HG02970 (cell line): Measurements from ENCODE around the gene CDSN.
"Not testable (repeated sequence)": the region's sequence is repeated elsewhere in the genome, so short reads cannot be mapped to it uniquely, and the experiment has no call there.

ENCODE experiments used
- ATAC-seq: cut with Tn5 transposase; IDR thresholded peaks from one replicate; pipeline ENCODE4 v1.9.1; 2021; ENCODE audit warnings: mild to moderate bottlenecking, moderate library complexity, moderate number of reproducible peaks; ENCODE audit not compliant: unreplicated experiment, low FRiP score

CDSN gene, protein sequence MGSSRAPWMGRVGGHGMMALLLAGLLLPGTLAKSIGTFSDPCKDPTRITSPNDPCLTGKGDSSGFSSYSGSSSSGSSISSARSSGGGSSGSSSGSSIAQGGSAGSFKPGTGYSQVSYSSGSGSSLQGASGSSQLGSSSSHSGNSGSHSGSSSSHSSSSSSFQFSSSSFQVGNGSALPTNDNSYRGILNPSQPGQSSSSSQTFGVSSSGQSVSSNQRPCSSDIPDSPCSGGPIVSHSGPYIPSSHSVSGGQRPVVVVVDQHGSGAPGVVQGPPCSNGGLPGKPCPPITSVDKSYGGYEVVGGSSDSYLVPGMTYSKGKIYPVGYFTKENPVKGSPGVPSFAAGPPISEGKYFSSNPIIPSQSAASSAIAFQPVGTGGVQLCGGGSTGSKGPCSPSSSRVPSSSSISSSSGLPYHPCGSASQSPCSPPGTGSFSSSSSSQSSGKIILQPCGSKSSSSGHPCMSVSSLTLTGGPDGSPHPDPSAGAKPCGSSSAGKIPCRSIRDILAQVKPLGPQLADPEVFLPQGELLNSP

GRCh38 chr6:31120151-31120915 is at the start of gene CDSN:
CDSN (minus strand) TSS chr6:31120446; CDS start chr6:31120419, 27 bp downstream.
- ATAC-seq: no peak

DNA sequence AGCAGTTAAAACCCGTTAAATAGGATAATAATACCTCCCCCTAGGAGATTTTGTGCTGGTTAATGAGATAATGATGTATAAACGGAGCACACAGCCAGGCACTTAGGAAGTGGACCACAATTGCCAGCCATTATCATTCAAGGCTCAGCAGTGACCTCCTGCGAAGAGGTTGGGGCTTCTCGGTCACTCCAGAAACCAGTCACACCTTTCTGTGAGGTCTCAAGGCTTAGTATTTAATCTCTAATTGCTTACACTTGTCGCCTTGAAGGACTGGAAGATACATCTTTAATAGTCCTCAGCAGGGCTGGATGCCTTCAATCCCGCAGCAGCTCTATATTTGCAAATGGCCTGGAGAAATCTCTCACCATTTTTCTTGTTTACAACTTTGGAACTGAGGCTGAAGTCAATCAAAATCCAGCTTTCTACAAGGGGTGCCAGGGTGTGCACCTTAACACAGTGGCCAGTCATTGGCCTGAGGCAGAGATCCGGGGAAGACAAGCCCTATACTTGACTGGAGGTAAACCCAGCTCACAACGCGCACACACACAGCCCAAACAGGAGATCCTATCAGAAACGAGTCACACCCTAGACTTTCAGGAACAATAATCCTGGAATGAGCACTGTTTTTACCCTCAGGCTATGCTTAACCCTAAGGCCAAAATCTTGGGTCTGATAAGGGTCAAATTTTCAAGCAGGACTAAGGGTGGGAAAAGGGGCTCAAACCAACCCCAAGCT is 49.0 kb upstream of the CDSN start:
- no peak for ATAC-seq

DNA sequence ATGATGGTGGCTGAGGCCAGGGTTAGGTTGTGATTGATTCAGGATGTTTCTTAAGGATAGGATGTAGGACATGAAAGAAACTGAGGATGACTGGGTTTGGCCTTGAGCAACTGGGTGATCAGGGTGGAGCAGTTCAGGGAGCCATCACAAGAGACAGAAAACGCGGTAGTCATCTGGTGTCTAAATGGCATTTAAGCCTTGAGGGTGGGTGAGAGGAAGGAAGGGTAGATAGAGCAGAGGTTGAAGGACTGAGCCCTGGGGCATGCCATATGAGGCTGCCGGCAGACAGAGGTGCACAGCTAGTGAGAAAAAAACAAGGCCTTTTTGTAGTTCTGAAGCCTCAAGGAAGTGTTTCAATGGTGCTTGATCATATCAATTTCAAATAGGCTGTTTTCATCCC is 48.4 kb upstream of the CDSN start:
- ATAC-seq: no peak

DNA sequence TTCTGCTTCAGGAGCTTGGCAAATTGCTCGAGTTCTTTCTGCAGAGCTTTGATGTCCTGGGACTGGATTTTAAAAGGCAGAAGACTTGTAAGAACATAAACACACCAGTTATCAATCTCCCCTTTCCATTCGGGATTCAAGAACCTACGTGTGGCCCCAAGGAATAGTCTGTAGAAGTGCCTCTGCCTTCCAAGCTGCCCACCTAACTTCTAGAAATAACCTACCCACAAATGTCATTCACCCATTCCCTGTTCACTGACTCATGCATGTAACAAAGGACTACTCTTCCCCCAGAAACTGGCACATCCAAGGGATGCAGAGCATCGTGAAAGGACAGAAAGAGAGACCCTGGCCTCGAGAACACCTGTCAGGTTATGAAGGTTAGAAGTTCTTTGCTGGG is 45.7 kb upstream of the CDSN start:
- no peak for ATAC-seq

- ATAC-seq: peak; percentile 69
These were observed 45.0 kb upstream of the CDSN start for GRCh38 chr6:31165064-31165832.

DNA sequence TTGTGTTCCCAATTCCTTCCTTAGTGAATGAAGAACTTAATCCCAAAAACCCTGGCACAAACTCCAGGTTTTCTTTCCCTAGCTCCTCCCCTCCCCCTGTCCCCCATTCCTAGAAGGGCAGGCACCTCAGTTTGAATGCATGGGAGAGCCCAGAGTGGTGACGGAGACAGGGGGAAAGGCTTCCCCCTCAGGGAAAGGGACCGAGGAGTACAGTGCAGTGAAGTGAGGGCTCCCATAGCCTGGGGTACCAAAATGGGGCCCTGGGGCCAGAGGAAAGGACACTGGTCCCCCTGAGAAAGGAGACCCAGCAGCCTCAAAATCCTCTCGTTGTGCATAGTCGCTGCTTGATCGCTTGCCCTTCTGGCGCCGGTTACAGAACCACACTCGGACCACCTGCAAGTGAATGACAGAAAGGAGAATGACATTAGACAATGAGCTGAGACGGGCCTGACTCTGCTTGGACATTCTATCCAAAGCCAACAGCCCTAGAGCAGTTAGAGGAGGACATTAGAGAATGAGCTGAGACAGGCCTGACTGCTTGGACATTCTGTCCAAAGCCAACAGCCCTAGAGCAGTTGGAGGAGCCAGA is 44.3 kb upstream of the CDSN start:
- ATAC-seq: not testable (repeated sequence)

GRCh38 chr6:31163922-31164321 is 43.7 kb upstream of the CDSN start:
- ATAC-seq: no peak

DNA sequence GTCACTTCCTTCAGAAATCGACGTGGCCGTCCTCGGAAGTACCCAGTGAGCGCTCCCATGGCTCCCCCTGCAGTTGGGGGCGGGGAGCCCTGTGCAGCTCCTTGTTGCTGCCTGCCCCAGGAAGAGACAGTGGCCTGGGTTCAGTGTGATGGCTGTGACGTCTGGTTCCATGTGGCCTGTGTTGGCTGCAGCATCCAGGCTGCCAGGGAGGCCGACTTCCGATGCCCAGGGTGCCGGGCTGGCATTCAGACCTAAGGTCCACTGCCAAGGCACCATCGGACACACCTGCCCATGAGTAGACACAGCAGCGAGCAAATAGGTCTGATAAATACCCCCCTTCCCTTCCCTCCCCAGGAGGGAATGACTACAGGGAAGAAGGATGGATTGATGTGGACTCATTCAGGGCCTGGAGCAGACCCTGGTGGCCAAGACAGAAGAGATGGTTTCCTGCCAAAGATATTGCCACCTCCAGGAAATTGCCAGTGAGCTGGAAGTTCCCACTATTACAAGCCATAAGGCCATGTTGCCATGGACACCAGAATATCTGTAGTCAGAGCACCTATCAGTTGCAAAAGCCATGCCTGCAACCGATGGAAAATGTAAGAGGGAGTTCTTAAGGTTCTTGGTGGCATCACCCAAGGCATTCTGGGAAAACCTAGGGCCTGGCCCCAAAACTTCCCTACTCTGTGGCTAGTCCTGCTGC is 42.4 kb upstream of the CDSN start:
- ATAC-seq: no peak

DNA sequence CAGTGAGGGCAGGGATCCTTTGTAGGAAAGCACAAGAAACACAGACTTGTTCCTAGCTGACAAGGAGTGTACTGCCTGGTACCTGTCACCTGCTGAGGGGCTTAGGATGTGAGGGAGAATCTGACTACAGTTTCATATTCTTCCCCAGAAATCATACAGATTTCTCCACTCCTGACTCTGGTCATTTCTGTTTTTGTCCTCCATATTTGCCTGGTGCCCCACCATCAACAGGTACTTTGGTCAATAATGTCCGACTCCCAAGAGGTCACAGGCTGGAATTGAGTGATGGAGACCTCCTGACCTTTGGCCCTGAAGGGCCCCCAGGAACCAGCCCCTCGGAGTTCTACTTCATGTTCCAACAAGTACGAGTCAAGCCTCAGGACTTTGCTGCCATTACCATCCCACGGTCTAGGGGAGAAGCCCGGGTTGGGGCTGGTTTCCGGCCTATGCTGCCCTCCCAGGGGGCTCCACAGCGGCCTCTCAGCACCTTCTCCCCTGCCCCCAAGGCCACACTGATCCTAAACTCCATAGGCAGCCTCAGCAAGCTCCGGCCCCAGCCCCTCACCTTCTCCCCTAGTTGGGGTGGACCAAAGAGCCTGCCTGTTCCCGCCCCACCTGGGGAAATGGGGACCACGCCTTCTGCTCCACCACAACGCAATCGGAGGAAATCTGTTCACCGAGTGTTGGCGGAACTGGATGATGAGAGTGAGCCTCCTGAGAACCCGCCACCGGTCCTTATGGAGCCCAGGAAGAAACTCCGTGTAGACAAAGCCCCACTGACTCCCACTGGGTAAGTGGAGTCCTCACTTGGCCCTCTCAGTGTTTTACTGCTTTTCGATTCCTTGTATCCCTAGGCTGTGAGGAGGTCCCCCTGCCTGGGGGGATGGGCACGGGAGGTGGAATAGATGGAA is 41.2 kb upstream of the CDSN start:
- no peak for ATAC-seq

DNA sequence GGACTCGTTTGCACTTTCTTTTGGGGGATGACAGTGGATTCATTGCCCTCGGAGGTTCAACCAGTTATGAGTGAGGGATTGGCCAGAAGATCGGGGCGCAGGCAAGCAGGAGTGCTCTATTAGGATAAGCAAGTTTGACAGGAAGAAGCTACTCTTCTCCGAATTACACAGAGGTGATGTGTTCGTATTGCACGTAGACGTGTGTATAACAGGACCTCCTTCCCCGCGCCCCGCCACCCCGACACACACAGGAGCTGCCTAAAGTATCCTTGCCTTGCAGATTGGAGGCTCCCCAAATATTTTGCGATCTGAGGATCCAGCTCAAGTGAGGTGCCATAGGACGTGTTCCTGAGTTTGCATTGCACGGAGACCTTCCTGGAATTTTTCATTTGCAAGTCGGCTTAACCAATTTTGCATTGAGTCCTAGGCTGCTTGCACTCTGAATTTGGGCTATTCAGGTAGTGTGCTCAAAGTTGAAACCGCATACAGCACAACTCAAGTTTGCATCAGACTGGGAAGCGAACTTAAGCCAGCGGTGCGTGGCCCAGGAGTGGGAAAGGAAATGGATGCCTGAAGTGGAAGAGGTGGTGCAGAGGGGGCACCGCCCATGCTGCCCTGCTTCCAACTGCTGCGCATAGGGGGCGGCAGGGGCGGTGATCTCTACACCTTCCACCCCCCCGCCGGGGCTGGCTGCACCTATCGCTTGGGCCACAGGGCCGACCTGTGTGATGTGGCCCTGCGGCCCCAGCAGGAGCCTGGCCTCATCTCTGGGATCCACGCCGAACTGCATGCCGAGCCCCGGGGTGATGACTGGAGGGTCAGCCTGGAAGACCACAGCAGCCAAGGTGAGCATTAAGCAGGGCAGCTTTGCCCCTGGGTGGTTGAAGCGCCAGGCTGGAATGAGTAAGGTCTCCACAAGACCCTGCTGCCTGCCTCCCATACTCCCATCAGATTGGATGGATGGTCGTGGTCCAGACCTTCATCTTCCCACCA is 38.9 kb upstream of the CDSN start:
- ATAC-seq: no peak

DNA sequence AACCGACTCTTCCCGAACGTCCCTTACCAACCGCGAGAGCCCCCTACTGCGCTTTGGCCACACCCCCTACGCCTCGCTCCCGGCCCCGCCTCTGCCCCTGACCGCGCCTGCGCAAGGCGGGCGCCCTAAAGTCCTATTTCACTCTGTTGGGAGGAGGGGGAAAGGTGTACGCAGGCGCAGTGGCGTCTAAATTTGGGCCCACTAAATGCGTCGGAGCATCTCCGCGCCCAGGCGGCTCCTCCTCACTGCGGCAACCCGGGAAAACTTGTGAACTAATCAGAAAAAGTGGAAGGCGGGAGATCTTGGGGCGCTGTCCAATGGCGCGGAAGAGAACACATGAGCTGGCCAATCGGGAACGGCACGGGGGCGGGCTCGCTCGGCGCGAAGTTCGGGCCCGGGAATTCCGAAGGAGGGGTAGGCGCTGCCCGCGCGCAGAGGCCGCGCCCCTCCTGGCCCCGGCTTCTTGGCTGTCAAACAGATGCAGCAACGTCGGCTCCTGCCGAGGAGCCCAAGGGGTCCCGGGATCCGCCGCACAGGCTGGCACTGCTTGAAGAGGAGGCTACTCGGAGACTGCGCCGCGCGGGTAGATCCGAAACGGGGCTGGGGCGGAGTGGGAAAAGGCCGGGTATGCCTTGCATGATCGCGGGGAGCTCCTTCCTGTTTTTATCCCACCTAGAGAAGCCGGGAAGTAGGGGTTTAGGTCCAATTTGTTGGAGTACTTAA is 38.1 kb upstream of the CDSN start, which contains the start of gene TCF19:
Gene TCF19 (plus strand): TSS at position 450 of the 723 bp plus-strand sequence. CDS start 881 bp downstream, outside the sequence.
- ATAC-seq: peak; percentile 89

DNA sequence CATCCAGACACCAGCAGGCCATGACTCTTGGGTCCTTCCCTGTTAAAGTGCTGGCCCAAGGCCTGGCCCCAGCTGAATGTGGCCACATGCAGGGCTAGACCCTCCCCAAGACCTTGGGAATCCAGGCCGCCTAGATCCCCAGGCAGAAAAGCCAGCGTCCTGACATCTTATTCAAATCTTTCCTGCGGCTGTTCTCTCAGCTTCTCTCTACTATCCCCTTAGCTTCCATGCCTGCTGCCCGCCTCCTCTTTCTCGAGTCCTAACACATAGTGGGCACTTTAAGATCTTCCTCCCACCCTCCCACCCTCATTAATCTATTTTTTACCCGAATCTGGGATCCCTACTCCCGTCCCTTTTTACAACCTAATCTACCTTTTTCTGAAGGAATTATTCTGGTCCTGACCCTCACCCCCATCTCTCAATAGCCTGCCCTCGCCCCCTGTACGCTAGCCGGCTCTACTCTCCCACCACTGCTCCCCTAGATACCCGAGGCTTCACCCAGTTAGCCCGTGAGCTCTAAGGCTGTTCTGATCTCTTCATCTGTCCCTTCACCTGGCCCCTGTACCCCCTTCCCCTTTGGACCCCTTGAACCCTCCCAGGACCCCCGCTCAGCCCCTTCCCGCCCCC is 37.4 kb upstream of the CDSN start, which contains the start of gene CCHCR1:
Gene CCHCR1 (minus strand): TSS at position 290 of the 627 bp plus-strand sequence. CDS start 202 bp downstream, at position 88.
- ATAC-seq: no peak

GRCh38 chr6:31156641-31157040 is 36.4 kb upstream of the CDSN start:
- ATAC-seq: no peak

GRCh38 chr6:31154436-31154835 is 34.2 kb upstream of the CDSN start:
- no peak for ATAC-seq

GRCh38 chr6:31152781-31153180 is 32.5 kb upstream of the CDSN start:
- ATAC-seq: no peak
